Hepatocyte (in vitro differentiated cells): ENCODE results near the gene LMCD1.

ENCODE experiments used
- EZH2 ChIP-seq: fragments of 200-600 bp; sonication (generic); IDR thresholded peaks from 2 replicates; pipeline ENCODE4 v1.6.1; 2016; ENCODE audit warnings: antibody characterized with exemption, mild to moderate bottlenecking, borderline replicate concordance
- EZH2phosphoT487 ChIP-seq: fragments of 200-600 bp; sonication (generic); IDR thresholded peaks from one replicate; pipeline ENCODE4 v1.6.1; 2018; ENCODE audit warnings: antibody characterized with exemption, mild to moderate bottlenecking, low read depth, moderate library complexity; ENCODE audit not compliant: unreplicated experiment, severe bottlenecking
- TF ChIP-seq, protein P1 (sequence below): fragments of 200-600 bp; sonication (generic); IDR thresholded peaks from 2 replicates; pipeline ENCODE4 v1.5.1; 2016; ENCODE audit warnings: antibody characterized with exemption, mild to moderate bottlenecking; ENCODE audit not compliant: poor library complexity

DNA sequence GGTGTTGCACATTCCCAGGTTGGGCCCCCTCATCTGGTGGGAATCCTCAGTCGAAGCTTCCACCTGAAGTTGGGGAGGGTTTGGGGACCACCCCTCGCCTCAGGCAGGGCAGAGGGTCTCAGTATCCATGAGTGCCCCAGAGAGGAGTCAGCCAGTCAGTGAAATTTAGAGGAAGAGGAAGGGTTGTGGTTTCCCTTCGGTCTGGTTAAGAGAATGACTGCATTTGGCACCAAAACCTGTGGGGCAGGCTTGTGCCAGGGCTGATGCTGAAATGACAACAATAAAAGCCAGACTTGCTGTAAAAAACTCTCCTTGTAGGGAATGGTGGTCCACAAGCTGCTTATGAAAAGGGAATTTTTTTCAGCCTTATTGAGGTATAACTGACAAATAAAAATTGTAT, 22.6 kb downstream of the LMCD1 start:
- TF ChIP-seq, protein P1, sequence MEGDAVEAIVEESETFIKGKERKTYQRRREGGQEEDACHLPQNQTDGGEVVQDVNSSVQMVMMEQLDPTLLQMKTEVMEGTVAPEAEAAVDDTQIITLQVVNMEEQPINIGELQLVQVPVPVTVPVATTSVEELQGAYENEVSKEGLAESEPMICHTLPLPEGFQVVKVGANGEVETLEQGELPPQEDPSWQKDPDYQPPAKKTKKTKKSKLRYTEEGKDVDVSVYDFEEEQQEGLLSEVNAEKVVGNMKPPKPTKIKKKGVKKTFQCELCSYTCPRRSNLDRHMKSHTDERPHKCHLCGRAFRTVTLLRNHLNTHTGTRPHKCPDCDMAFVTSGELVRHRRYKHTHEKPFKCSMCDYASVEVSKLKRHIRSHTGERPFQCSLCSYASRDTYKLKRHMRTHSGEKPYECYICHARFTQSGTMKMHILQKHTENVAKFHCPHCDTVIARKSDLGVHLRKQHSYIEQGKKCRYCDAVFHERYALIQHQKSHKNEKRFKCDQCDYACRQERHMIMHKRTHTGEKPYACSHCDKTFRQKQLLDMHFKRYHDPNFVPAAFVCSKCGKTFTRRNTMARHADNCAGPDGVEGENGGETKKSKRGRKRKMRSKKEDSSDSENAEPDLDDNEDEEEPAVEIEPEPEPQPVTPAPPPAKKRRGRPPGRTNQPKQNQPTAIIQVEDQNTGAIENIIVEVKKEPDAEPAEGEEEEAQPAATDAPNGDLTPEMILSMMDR = no peak
- TF ChIP-seq EZH2 (no peak), EZH2phosphoT487 (no peak)
